ENCODE results near the gene ALDH7A1.

ALDH7A1 gene

GRCh38 chr5:126494393-126494792 is 100.6 kb downstream of the ALDH7A1 start:
- H3K9me3 Mint-ChIP-seq = no peaks in the 10 kb centered on the region
- no peaks in the 10 kb centered on the region for H3K4me1 Mint-ChIP-seq
- no peak for DNase-seq
- no peak for ATAC-seq (replicated peaks)
- H3K36me3 Mint-ChIP-seq = peaks cover 0 to 3% of the 10 kb centered on the region in 2 donors
- no peak overlapping the region for H3K4me3 Mint-ChIP-seq
- no peak overlapping the region for H3K27ac Mint-ChIP-seq
- no peaks in the 10 kb centered on the region for H3K27me3 Mint-ChIP-seq

GRCh38 chr5:126492939-126493338 is 102.1 kb downstream of the ALDH7A1 start:
- Mint-ChIP-seq H3K27me3 (no peaks in the 10 kb centered on the region), H3K36me3 (peaks cover 3% of the 10 kb centered on the region in 2 donors), H3K9me3 (no peaks in the 10 kb centered on the region), H3K4me1 (no peaks in the 10 kb centered on the region), H3K4me3 (no peak overlapping the region), H3K27ac (no peak overlapping the region)
- DNase-seq (no peak), ATAC-seq (replicated peaks) (no peak)

- peaks cover 3 to 8% of the 10 kb centered on the region in 2 donors for H3K36me3 Mint-ChIP-seq
- H3K9me3 Mint-ChIP-seq = no peaks in the 10 kb centered on the region
- no peak overlapping the region for H3K27ac Mint-ChIP-seq
- DNase-seq (no peak), ATAC-seq (replicated peaks) (peak in 1 of 2 donors; percentile 52)
- H3K4me1 Mint-ChIP-seq = no peaks in the 10 kb centered on the region
- no peaks in the 10 kb centered on the region for H3K27me3 Mint-ChIP-seq
- no peak overlapping the region for H3K4me3 Mint-ChIP-seq
Observed at GRCh38 chr5:126490167-126490940, 104.7 kb downstream of the ALDH7A1 start.

GRCh38 chr5:126488443-126489065 is 106.5 kb downstream of the ALDH7A1 start:
- no peak overlapping the region for H3K27ac Mint-ChIP-seq
- ATAC-seq (replicated peaks) (no peak), DNase-seq (no peak)
- H3K27me3 Mint-ChIP-seq = no peaks in the 10 kb centered on the region
- H3K4me1 Mint-ChIP-seq = no peaks in the 10 kb centered on the region
- H3K9me3 Mint-ChIP-seq = no peaks in the 10 kb centered on the region
- H3K36me3 Mint-ChIP-seq = peaks cover 3 to 8% of the 10 kb centered on the region in 2 donors
- no peak overlapping the region for H3K4me3 Mint-ChIP-seq

GRCh38 chr5:126487596-126487995 is 107.4 kb downstream of the ALDH7A1 start:
- Mint-ChIP-seq H3K4me1 (no peaks in the 10 kb centered on the region), H3K4me3 (no peak overlapping the region), H3K27ac (no peak overlapping the region), H3K9me3 (no peaks in the 10 kb centered on the region), H3K27me3 (no peaks in the 10 kb centered on the region), H3K36me3 (peaks cover 9 to 10% of the 10 kb centered on the region in 2 donors)
- no peak for DNase-seq
- no peak for ATAC-seq (replicated peaks)

- DNase-seq (no peak), ATAC-seq (replicated peaks) (no peak)
- H3K27ac Mint-ChIP-seq = no peak overlapping the region
- H3K4me3 Mint-ChIP-seq = no peak overlapping the region
- H3K4me1 Mint-ChIP-seq = no peaks in the 10 kb centered on the region
- H3K27me3 Mint-ChIP-seq = no peaks in the 10 kb centered on the region
- no peaks in the 10 kb centered on the region for H3K9me3 Mint-ChIP-seq
- peaks cover 9 to 10% of the 10 kb centered on the region in 2 donors for H3K36me3 Mint-ChIP-seq
Observed at GRCh38 chr5:126486332-126486731, 108.7 kb downstream of the ALDH7A1 start.

GRCh38 chr5:126484253-126484652 is 110.8 kb downstream of the ALDH7A1 start:
- H3K36me3 Mint-ChIP-seq = peaks cover 9 to 16% of the 10 kb centered on the region in 2 donors
- H3K4me3 Mint-ChIP-seq = no peak overlapping the region
- no peak for ATAC-seq (replicated peaks)
- no peak overlapping the region for H3K27ac Mint-ChIP-seq
- no peaks in the 10 kb centered on the region for H3K9me3 Mint-ChIP-seq
- no peaks in the 10 kb centered on the region for H3K27me3 Mint-ChIP-seq
- no peaks in the 10 kb centered on the region for H3K4me1 Mint-ChIP-seq
- DNase-seq = no peak

- H3K36me3 Mint-ChIP-seq = peaks cover 7 to 16% of the 10 kb centered on the region in 2 donors
- ATAC-seq (replicated peaks) (no peak), DNase-seq (no peak)
- H3K27ac Mint-ChIP-seq = no peak overlapping the region
- no peaks in the 10 kb centered on the region for H3K9me3 Mint-ChIP-seq
- H3K4me3 Mint-ChIP-seq = no peak overlapping the region
- no peaks in the 10 kb centered on the region for H3K27me3 Mint-ChIP-seq
- no peaks in the 10 kb centered on the region for H3K4me1 Mint-ChIP-seq
Observed at GRCh38 chr5:126483156-126483555, 111.9 kb downstream of the ALDH7A1 start.

GRCh38 chr5:126482591-126482990 is 112.4 kb downstream of the ALDH7A1 start:
- H3K4me1 Mint-ChIP-seq = no peaks in the 10 kb centered on the region
- DNase-seq = no peak
- no peak for ATAC-seq (replicated peaks)
- no peaks in the 10 kb centered on the region for H3K27me3 Mint-ChIP-seq
- peaks cover 7 to 16% of the 10 kb centered on the region in 2 donors for H3K36me3 Mint-ChIP-seq
- H3K27ac Mint-ChIP-seq = no peak overlapping the region
- no peaks in the 10 kb centered on the region for H3K9me3 Mint-ChIP-seq
- H3K4me3 Mint-ChIP-seq = no peak overlapping the region

GRCh38 chr5:126481243-126481642 is 113.8 kb downstream of the ALDH7A1 start:
- Mint-ChIP-seq H3K27me3 (no peaks in the 10 kb centered on the region), H3K4me1 (no peaks in the 10 kb centered on the region), H3K4me3 (no peak overlapping the region), H3K27ac (no peak overlapping the region), H3K9me3 (no peaks in the 10 kb centered on the region), H3K36me3 (peaks cover 7 to 14% of the 10 kb centered on the region in 2 donors)
- no peak for ATAC-seq (replicated peaks)
- no peak for DNase-seq
